HL-60 (cell line): ENCODE data around the gene LIMCH1.

Source experiments
- DNase-seq, 2 experiments: peaks; one replicate each; pipeline ENCODE4 v3.0.0-alpha.2; 2010 to 2020; ENCODE audit warnings: low read depth in 1 of 2, low spot score in 1 of 2
- H3K27ac ChIP-seq: fragments of 250-450 bp; sonication (Bioruptor Pico); replicated peaks from 2 replicates; pipeline ENCODE4 v1.5.1; 2020; ENCODE audit warnings: mild to moderate bottlenecking, moderate library complexity
- H3K27me3 ChIP-seq: fragments of 250-450 bp; sonication (Bioruptor Pico); 2 replicates; pipeline ENCODE4 v1.5.1; 2021; ENCODE audit warnings: mild to moderate bottlenecking, moderate library complexity; ENCODE audit not compliant: insufficient read depth, poor library complexity, severe bottlenecking
- H3K4me3 ChIP-seq: replicated peaks from 2 replicates; pipeline ENCODE4 v1.5.1; 2011; ENCODE audit warnings: mild to moderate bottlenecking, control low read depth, low read length; ENCODE audit not compliant: insufficient read depth
- CTCF ChIP-seq: IDR thresholded peaks from one replicate; pipeline ENCODE4 v1.5.1; 2011; ENCODE audit warnings: low read length, control low read depth, inconsistent platforms; ENCODE audit not compliant: insufficient read depth
- GABPA ChIP-seq: IDR thresholded peaks from 2 replicates; pipeline ENCODE4 v1.6.1; 2012; ENCODE audit warnings: low read depth
- POLR2AphosphoS5 ChIP-seq: IDR thresholded peaks from 2 replicates; pipeline ENCODE4 v1.6.1; 2012; ENCODE audit warnings: low read depth
- SPI1 ChIP-seq: IDR thresholded peaks from 2 replicates; pipeline ENCODE4 v1.6.1; 2012; ENCODE audit warnings: low read depth, mild to moderate bottlenecking, borderline replicate concordance
- TF ChIP-seq, protein P1 (sequence below): IDR thresholded peaks from 2 replicates; pipeline ENCODE4 v1.6.1; 2012; ENCODE audit warnings: low read depth; ENCODE audit not compliant: insufficient replicate concordance

Gene LIMCH1

GRCh38 chr4:41535911-41536371 lies 2.0 kb upstream of the LIMCH1 start:
- Histone ChIP-seq H3K27me3 (peaks cover 13% of the 10 kb centered on the region), H3K4me3 (no peak overlapping the region), H3K27ac (no peak overlapping the region)
- DNase-seq = no peak
- TF ChIP-seq CTCF (no peak), POLR2AphosphoS5 (no peak), GABPA (no peak), SPI1 (no peak)
- TF ChIP-seq, protein P1, sequence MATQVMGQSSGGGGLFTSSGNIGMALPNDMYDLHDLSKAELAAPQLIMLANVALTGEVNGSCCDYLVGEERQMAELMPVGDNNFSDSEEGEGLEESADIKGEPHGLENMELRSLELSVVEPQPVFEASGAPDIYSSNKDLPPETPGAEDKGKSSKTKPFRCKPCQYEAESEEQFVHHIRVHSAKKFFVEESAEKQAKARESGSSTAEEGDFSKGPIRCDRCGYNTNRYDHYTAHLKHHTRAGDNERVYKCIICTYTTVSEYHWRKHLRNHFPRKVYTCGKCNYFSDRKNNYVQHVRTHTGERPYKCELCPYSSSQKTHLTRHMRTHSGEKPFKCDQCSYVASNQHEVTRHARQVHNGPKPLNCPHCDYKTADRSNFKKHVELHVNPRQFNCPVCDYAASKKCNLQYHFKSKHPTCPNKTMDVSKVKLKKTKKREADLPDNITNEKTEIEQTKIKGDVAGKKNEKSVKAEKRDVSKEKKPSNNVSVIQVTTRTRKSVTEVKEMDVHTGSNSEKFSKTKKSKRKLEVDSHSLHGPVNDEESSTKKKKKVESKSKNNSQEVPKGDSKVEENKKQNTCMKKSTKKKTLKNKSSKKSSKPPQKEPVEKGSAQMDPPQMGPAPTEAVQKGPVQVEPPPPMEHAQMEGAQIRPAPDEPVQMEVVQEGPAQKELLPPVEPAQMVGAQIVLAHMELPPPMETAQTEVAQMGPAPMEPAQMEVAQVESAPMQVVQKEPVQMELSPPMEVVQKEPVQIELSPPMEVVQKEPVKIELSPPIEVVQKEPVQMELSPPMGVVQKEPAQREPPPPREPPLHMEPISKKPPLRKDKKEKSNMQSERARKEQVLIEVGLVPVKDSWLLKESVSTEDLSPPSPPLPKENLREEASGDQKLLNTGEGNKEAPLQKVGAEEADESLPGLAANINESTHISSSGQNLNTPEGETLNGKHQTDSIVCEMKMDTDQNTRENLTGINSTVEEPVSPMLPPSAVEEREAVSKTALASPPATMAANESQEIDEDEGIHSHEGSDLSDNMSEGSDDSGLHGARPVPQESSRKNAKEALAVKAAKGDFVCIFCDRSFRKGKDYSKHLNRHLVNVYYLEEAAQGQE = no peak

GRCh38 chr4:41537292-41537890 lies 566 bp upstream of the LIMCH1 start:
- TF ChIP-seq, protein P1 = no peak
- TF ChIP-seq SPI1 (no peak), POLR2AphosphoS5 (no peak), GABPA (no peak), CTCF (no peak)
- peaks cover 13% of the 10 kb centered on the region for H3K27me3 ChIP-seq
- no peak overlapping the region for H3K4me3 ChIP-seq
- DNase-seq = no peak
- no peak overlapping the region for H3K27ac ChIP-seq

- TF ChIP-seq GABPA (no peak), SPI1 (no peak), POLR2AphosphoS5 (no peak), CTCF (no peak)
- TF ChIP-seq, protein P1 = no peak
- peaks cover 10% of the 10 kb centered on the region for H3K27me3 ChIP-seq
- no peak overlapping the region for H3K4me3 ChIP-seq
- no peak for DNase-seq
- no peak overlapping the region for H3K27ac ChIP-seq
Measured at GRCh38 chr4:41538887-41539498, 1.0 kb downstream of the LIMCH1 start.
